Right lobe of liver (tissue), 4 donors: ENCODE data around the gene CFAP99.

Experiments
- CTCF ChIP-seq, 4 donors: fragments of 200-600 bp in 3 of 4; fragments of 450-650 bp in 1 of 4; IDR thresholded peaks; one replicate each; pipeline versions ENCODE4 v1.5.1 to v1.8.0; 2016 to 2022; ENCODE audit warnings: antibody characterized with exemption in 4 of 4, mild to moderate bottlenecking in 2 of 4
- POLR2A ChIP-seq: fragments of 450-650 bp; IDR thresholded peaks from one replicate; pipeline ENCODE4 v1.6.1; 2017; ENCODE audit warnings: antibody characterized with exemption, mild to moderate bottlenecking
- donor health status: DM: no; HTN: no; CAD: no.
- donor health status: DM: no; HTN: no; CAD: no.
- donor health status: DM: no; HTN: yes; CAD: no.

- TF ChIP-seq CTCF (IDR thresholded peaks at IDR 0.05) (no peak), POLR2A (no peak)
These were observed 17.2 kb upstream of the CFAP99 start for GRCh38 chr4:2401610-2401983.
